ENCODE data around the gene ESRP2.

DNA sequence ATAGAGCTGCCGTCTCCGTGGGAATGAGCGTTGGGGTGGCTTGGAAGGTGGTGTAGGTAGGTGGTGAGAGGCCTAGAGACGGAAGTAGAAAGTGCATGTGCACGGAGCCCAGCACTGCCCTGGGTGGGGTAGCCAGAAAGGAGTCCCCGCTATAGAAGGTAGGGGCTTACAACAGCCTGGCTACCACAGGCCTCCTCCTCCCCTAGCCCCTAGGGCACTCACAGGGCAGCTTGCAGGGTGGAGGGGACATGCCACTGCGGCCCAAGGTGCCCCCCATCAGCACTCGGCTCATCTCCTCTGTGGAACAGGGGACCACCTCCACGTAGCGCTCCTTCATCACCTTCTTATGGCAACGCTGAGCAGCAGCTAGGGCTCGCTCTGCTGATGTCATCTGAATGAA, 5.0 kb downstream of the ESRP2 start:
- TF ChIP-seq, protein P1, sequence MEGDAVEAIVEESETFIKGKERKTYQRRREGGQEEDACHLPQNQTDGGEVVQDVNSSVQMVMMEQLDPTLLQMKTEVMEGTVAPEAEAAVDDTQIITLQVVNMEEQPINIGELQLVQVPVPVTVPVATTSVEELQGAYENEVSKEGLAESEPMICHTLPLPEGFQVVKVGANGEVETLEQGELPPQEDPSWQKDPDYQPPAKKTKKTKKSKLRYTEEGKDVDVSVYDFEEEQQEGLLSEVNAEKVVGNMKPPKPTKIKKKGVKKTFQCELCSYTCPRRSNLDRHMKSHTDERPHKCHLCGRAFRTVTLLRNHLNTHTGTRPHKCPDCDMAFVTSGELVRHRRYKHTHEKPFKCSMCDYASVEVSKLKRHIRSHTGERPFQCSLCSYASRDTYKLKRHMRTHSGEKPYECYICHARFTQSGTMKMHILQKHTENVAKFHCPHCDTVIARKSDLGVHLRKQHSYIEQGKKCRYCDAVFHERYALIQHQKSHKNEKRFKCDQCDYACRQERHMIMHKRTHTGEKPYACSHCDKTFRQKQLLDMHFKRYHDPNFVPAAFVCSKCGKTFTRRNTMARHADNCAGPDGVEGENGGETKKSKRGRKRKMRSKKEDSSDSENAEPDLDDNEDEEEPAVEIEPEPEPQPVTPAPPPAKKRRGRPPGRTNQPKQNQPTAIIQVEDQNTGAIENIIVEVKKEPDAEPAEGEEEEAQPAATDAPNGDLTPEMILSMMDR (tag by site-specific recombination; IDR thresholded peaks at IDR 0.05) = no peak
- TF ChIP-seq, protein P2, sequence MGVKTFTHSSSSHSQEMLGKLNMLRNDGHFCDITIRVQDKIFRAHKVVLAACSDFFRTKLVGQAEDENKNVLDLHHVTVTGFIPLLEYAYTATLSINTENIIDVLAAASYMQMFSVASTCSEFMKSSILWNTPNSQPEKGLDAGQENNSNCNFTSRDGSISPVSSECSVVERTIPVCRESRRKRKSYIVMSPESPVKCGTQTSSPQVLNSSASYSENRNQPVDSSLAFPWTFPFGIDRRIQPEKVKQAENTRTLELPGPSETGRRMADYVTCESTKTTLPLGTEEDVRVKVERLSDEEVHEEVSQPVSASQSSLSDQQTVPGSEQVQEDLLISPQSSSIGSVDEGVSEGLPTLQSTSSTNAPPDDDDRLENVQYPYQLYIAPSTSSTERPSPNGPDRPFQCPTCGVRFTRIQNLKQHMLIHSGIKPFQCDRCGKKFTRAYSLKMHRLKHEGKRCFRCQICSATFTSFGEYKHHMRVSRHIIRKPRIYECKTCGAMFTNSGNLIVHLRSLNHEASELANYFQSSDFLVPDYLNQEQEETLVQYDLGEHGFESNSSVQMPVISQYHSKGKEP (tag by site-specific recombination; IDR thresholded peaks at IDR 0.05) = no peak
- TF ChIP-seq ZNF2 (tag by site-specific recombination; IDR thresholded peaks at IDR 0.05) (no peak), ZSCAN16 (tag by site-specific recombination; IDR thresholded peaks at IDR 0.05) (no peak)
- TF ChIP-seq, protein P3, sequence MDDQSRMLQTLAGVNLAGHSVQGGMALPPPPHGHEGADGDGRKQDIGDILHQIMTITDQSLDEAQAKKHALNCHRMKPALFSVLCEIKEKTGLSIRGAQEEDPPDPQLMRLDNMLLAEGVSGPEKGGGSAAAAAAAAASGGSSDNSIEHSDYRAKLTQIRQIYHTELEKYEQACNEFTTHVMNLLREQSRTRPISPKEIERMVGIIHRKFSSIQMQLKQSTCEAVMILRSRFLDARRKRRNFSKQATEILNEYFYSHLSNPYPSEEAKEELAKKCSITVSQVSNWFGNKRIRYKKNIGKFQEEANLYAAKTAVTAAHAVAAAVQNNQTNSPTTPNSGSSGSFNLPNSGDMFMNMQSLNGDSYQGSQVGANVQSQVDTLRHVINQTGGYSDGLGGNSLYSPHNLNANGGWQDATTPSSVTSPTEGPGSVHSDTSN (CRISPR knock-in tag; IDR thresholded peaks at IDR 0.05) = no peak

Data from HEK293 (cell line).